CD4-positive, alpha-beta memory T cell (primary cell): ENCODE measurements around the gene EMID1. TPM values are rescaled to one million over a fixed set of nuclear protein-coding genes. Genes with fewer than 3 reads are reported as not detected.

Experiments
- CTCF ChIA-PET: fragments of 350-600 bp; sonication (Branson Sonifier 250); formaldehyde crosslinking; loops from one replicate; lab custom pipeline; 2021; ENCODE audit warnings: inconsistent platforms; ENCODE audit not compliant: partially characterized antibody; lab: Charles Lee
- POLR2A ChIA-PET: fragments of 350-600 bp; sonication (Branson Sonifier 250); formaldehyde crosslinking; loops from one replicate; lab custom pipeline; 2021; ENCODE audit not compliant: partially characterized antibody; lab: Charles Lee
- DNase-seq, 5 donors: peaks; one replicate each; pipeline versions ENCODE4 v3.0.0 to v3.0.0-alpha.2; 2020 to 2022; ENCODE audit warnings: mixed read lengths in 1 of 5
- H3K27ac ChIP-seq: one replicate; pipeline ENCODE4 v1.7.0; 2013; ENCODE audit warnings: low read depth, low read length
- H3K27me3 ChIP-seq: 2 replicates; pipeline ENCODE4 v1.7.0; 2013; ENCODE audit warnings: mild to moderate bottlenecking, low read length, moderate library complexity; ENCODE audit not compliant: insufficient read depth
- H3K36me3 ChIP-seq: 2 replicates; pipeline ENCODE4 v1.7.0; 2013; ENCODE audit warnings: mild to moderate bottlenecking, low read length, moderate library complexity; ENCODE audit not compliant: insufficient read depth
- H3K4me1 ChIP-seq: 2 replicates; pipeline ENCODE4 v1.7.0; 2013; ENCODE audit warnings: mild to moderate bottlenecking, low read length, moderate library complexity; ENCODE audit not compliant: insufficient read depth
- H3K4me3 ChIP-seq, 2 donors: one replicate each; pipeline ENCODE4 v1.7.0; 2013; ENCODE audit warnings: low read length in 2 of 2, mild to moderate bottlenecking in 1 of 2
- H3K9me3 ChIP-seq, 2 donors: one replicate each; pipeline ENCODE4 v1.7.0; 2013; ENCODE audit warnings: low read length in 2 of 2, control low read depth in 1 of 2; ENCODE audit not compliant: control insufficient read depth in 1 of 2
- H3K27ac Mint-ChIP-seq, 7 donors: one replicate each; pipeline ENCODE4 v1.8.0; 2020 to 2021; ENCODE audit warnings: mixed read lengths in 7 of 7, mild to moderate bottlenecking in 6 of 7, inconsistent platforms in 3 of 7, moderate library complexity in 3 of 7
- H3K27me3 Mint-ChIP-seq, 2 donors: one replicate each; pipeline ENCODE4 v1.8.0; 2020 to 2021; ENCODE audit warnings: mixed read lengths in 2 of 2
- H3K36me3 Mint-ChIP-seq, 2 donors: one replicate each; pipeline ENCODE4 v1.8.0; 2020 to 2021; ENCODE audit warnings: mixed read lengths in 2 of 2, inconsistent platforms in 1 of 2, mild to moderate bottlenecking in 1 of 2
- H3K4me1 Mint-ChIP-seq, 4 donors: one replicate each; pipeline ENCODE4 v1.8.0; 2020 to 2021; ENCODE audit warnings: mixed read lengths in 4 of 4, mild to moderate bottlenecking in 1 of 4
- H3K4me3 Mint-ChIP-seq, 8 donors: one replicate each; pipeline ENCODE4 v1.8.0; 2020 to 2021; ENCODE audit warnings: mixed read lengths in 8 of 8, mild to moderate bottlenecking in 7 of 8, moderate library complexity in 6 of 8, inconsistent platforms in 3 of 8
- H3K9me3 Mint-ChIP-seq, 8 donors: one replicate each; pipeline ENCODE4 v1.8.0; 2020 to 2021; ENCODE audit warnings: mixed read lengths in 8 of 8, mild to moderate bottlenecking in 5 of 8, inconsistent platforms in 3 of 8, moderate library complexity in 1 of 8
- intact Hi-C: fragments of 100-400 bp; cut with micrococcal nuclease; formaldehyde crosslinking; loops from one replicate; pipeline ENCODE4 v1.15.1; 2023
- polyA plus RNA-seq, 2 donors: library from polyadenylated mRNA; unstranded; fragments of 300-500 nt; fragmentation: Illumina TruSeq; gene quantifications; one replicate each; pipeline ENCODE4 v1.2.3, GENCODE V29; 2021
- total RNA-seq, 2 experiments: library from RNA; stranded (reverse); gene quantifications; one replicate each; pipeline ENCODE4 v1.2.3, GENCODE V29; 2021

The EMID1 gene
- total and polyA plus RNA-seq, 4 experiments from 2014 or later, result 0.11 TPM; not detected in 3

DNA sequence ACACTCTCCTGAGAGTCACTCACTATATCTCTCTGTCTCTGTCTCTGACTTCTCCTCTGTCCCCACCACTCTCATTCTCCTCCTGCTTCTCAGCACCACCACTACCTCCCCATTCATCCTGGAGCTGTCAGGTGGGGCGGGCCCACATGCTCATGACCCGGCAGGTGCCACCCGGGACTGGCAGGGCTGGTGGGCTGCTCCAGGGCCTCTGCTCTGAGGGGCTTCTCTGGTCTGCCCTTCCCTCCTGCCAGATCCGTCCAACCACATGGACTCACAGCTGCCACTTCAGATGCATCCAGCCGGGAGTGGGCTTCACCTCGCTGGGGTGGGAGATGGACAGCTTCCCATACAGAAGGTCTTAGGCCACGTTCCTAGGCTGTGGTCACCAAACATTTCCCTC, 4.8 kb upstream of the EMID1 start:
- no peaks in the 10 kb centered on the region for H3K9me3 ChIP-seq
- intact Hi-C loops, result no loop called here
- no peak overlapping the region for H3K4me3 ChIP-seq
- H3K27me3 ChIP-seq, result no peaks in the 10 kb centered on the region
- Mint-ChIP-seq H3K4me1 (peaks cover 12 to 22% (median 16%) of the 10 kb centered on the region in 4 donors), H3K9me3 (no peaks in the 10 kb centered on the region), H3K36me3 (no peaks in the 10 kb centered on the region), H3K27me3 (peaks cover 7 to 23% of the 10 kb centered on the region in 2 donors), H3K4me3 (no peak overlapping the region), H3K27ac (peak overlapping the region in 2 of 7 donors; percentile 19 to 57)
- POLR2A ChIA-PET, result no interaction called here
- H3K4me1 ChIP-seq, result peaks cover 17% of the 10 kb centered on the region
- DNase-seq, result no peak
- CTCF ChIA-PET, result interaction anchor here (0.8 to 4.1 kb wide), 2 partner anchors 10 to 44 kb away, joined by 3 to 28 read pairs; no protein-coding TSS in a partner anchor
- H3K36me3 ChIP-seq, result no peaks in the 10 kb centered on the region
- H3K27ac ChIP-seq, result no peak overlapping the region

DNA sequence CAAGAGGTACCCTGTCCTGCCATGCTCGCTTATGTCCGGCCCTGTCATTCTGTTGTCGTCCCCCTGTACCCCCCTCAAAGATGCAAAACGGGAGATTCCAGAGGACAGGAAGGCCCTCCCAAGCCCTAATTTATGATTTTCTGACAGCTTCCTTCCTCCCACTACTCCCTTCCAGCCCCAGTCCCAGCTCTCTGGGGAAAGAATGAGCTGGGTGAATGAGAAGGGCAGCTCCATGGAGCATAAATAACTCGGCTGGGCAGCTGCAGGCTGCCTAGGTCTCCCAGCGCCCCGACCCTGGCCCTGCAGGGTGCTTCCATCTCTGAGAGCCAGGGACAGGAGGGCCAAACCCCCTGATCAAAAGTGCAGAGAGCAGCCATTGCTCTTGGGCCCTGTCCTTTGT, 3.9 kb upstream of the EMID1 start:
- H3K4me3 Mint-ChIP-seq, result peak overlapping the region in 1 of 8 donors; percentile 52
- intact Hi-C loops, result no loop called here
- no peaks in the 10 kb centered on the region for H3K36me3 ChIP-seq
- no peak overlapping the region for H3K4me3 ChIP-seq
- no peak overlapping the region for H3K27ac ChIP-seq
- peak overlapping the region in 1 of 7 donors; percentile 71 for H3K27ac Mint-ChIP-seq
- H3K9me3 ChIP-seq, result no peaks in the 10 kb centered on the region
- no peaks in the 10 kb centered on the region for H3K9me3 Mint-ChIP-seq
- peaks cover 17% of the 10 kb centered on the region for H3K4me1 ChIP-seq
- H3K27me3 Mint-ChIP-seq, result peaks cover 8 to 25% of the 10 kb centered on the region in 2 donors
- peaks cover 12 to 27% (median 17%) of the 10 kb centered on the region in 4 donors for H3K4me1 Mint-ChIP-seq
- CTCF ChIA-PET, result interaction anchor here (0.8 to 4.1 kb wide), 3 partner anchors 8 to 43 kb away, joined by 3 to 28 read pairs (median 3); no protein-coding TSS in a partner anchor
- DNase-seq, result no peak
- no peaks in the 10 kb centered on the region for H3K27me3 ChIP-seq
- no peaks in the 10 kb centered on the region for H3K36me3 Mint-ChIP-seq
- POLR2A ChIA-PET, result interaction anchor here (1.1 kb wide), 1 partner anchor 66 kb away, joined by 3 read pairs; no protein-coding TSS in a partner anchor

DNA sequence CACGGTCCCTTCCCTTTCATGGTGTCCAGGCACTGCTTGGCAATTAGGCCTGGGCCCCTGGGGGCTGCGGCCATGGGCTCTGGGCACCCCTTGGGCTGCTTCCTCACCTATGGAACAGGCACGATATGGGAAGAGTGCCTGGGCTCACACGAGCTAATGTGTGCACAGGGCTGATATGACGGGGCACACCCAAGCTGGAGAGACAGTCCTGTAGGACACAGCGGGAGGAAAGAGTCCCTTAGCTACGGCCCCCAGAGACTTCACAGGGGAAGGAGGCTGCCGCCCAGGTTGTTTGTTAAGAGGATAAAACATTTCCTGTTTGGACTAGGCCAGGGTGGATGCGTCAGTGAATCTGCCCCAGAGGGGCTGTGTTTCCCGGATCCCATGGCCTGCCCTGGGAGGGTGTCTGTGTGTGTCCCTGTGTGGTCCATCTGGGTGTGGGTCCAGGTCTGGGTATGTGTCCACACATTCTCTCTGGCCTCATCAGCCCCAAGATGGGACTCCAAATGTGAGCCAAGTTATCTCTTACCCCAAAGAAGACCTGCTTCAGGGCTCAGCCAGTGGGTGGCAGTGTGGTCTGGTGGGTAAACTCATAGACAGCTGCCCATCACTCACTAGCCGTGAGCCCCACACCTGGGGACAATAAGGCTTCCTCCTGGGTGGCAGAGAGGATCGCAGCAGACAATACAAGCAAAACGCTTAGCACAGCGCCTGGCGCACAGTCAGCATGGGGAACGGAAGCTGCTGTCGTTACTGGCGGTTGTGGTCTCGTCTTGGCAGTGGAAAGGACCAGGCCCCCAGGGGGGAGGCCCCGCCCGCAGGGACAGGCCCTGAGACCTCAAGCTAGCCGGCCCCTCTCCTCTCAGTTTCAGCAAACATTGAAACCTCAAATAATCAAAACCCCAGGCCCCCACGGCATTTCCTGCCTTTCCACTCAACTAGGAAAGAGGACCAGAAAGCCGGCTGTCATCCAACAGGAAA, 3.2 kb upstream of the EMID1 start:
- ChIA-PET CTCF (interaction anchor here (0.5 to 4.1 kb wide), 5 partner anchors 8 to 377 kb away, joined by 3 to 28 read pairs (median 3); no protein-coding TSS in a partner anchor), POLR2A (interaction anchor here (0.9 to 1.3 kb wide), 5 partner anchors 11 to 402 kb away, joined by 3 to 5 read pairs (median 3); partner anchors contain the start of genes RHBDD3 and XBP1)
- peaks cover 12 to 27% (median 17%) of the 10 kb centered on the region in 4 donors for H3K4me1 Mint-ChIP-seq
- no peaks in the 10 kb centered on the region for H3K36me3 Mint-ChIP-seq
- DNase-seq, result peak in 4 of 5 donors; percentile 9 to 55 (median 22)
- no peaks in the 10 kb centered on the region for H3K27me3 ChIP-seq
- H3K4me3 ChIP-seq, result no peak overlapping the region
- intact Hi-C loops, result no loop called here
- H3K9me3 Mint-ChIP-seq, result no peaks in the 10 kb centered on the region
- H3K4me3 Mint-ChIP-seq, result peak overlapping the region; percentile 20 to 74 (median 43)
- H3K4me1 ChIP-seq, result peaks cover 17% of the 10 kb centered on the region
- H3K36me3 ChIP-seq, result no peaks in the 10 kb centered on the region
- peak overlapping the region in 6 of 7 donors; percentile 71 to 95 (median 76) for H3K27ac Mint-ChIP-seq
- H3K27me3 Mint-ChIP-seq, result peaks cover 12 to 29% of the 10 kb centered on the region in 2 donors
- H3K9me3 ChIP-seq, result no peaks in the 10 kb centered on the region
- no peak overlapping the region for H3K27ac ChIP-seq

DNA sequence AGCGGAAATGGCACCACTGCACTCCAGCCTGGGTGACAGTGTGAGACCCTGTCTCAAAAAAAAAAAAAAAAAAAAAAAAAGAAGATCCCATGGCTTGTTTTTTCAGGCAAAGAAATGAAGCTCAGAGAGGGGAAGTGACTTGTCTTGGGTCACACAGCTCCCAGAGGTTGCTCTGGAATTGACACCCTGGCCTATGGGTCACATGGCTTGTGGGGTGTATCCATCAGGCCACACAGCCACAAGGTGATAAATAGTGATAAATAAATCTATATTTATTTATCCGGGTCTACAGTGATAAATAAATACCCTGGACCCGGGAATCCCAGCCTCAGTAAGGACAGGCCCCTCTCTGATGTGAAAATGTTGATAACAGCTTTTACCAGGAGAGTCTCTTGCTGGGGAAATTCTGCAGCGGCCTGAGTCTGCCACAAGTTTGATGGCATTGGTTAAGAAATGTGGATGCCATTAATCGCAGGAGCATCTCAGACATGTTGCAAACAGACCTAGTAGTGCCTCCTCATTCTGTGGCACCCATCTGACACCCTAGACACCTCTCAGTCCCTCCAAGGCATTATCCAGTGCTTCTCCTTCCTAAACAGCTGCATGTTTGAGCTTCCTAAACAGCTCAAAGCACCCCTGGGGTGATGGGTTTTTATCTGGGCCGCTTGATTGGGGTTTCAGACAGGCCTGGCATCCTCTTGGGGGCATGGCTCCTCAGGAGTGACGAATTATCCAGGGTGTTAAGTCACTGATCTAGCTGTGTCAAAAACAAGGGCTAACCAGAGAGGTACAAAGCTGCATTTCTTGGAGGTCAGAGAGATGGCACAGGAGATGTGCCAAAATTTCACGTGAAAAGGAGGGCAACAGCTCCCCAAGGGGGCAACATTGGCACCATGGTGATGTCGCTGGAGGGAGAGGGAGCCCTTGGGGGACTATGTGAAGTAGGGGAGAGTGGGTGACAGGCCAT, 1.9 kb upstream of the EMID1 start:
- H3K9me3 Mint-ChIP-seq, result no peaks in the 10 kb centered on the region
- no peaks in the 10 kb centered on the region for H3K36me3 ChIP-seq
- no peaks in the 10 kb centered on the region for H3K9me3 ChIP-seq
- no peak overlapping the region for H3K4me3 ChIP-seq
- peaks cover 12 to 32% of the 10 kb centered on the region in 2 donors for H3K27me3 Mint-ChIP-seq
- H3K4me3 Mint-ChIP-seq, result peak overlapping the region in 3 of 8 donors; percentile 1 to 70 (median 60)
- no peaks in the 10 kb centered on the region for H3K27me3 ChIP-seq
- H3K27ac Mint-ChIP-seq, result peak overlapping the region in 4 of 7 donors; percentile 9 to 77 (median 58)
- peaks cover 17% of the 10 kb centered on the region for H3K4me1 ChIP-seq
- POLR2A ChIA-PET, result interaction anchor here (0.9 to 1.3 kb wide), 4 partner anchors 10 to 404 kb away, joined by 3 to 5 read pairs (median 4); partner anchors contain the start of genes RHBDD3 and XBP1
- DNase-seq, result no peak
- intact Hi-C loops, result no loop called here
- H3K27ac ChIP-seq, result no peak overlapping the region
- peaks cover 12 to 27% (median 17%) of the 10 kb centered on the region in 4 donors for H3K4me1 Mint-ChIP-seq
- no peaks in the 10 kb centered on the region for H3K36me3 Mint-ChIP-seq
- CTCF ChIA-PET, result interaction anchor here (0.5 to 4.1 kb wide), 3 partner anchors 21 to 41 kb away, joined by 3 to 28 read pairs (median 3); no protein-coding TSS in a partner anchor

DNA sequence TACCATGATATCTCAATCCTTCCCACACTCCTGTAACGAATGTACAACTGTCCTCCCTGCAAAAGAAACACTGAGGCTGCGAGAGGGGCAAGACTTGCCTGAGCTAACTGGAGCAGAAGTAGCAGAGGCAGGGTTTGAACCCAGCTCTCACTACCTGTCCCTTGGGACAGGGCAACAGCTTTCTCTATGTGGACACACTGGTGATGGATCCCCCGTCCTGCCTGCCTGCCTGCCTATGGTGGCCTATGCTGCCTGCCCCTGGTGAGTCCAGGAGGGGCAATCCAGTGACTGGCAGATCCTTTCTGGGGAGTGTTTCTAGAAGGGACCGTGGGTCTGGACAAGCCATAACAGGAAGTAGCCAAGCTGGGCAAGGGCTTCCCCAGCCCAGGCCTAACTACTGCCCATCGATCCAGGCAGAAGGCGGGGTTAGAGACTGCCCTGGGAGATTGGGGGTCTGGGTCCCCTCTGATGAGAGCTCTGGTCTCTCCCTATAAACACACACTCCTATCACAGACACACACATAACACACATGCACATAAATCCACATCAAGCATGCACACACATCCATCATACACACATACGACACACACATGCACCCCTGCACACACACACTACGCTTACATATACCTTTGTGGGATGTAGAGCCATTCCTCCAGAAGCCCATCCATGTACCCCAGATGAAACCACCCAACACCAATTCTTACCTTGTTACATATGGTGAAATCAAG, 1.1 kb upstream of the EMID1 start:
- no peaks in the 10 kb centered on the region for H3K27me3 ChIP-seq
- no peak for DNase-seq
- H3K36me3 ChIP-seq, result no peaks in the 10 kb centered on the region
- no peak overlapping the region for H3K27ac ChIP-seq
- Mint-ChIP-seq H3K4me1 (peaks cover 12 to 27% (median 17%) of the 10 kb centered on the region in 4 donors), H3K9me3 (no peaks in the 10 kb centered on the region), H3K27ac (peak overlapping the region in 1 of 7 donors; percentile 9), H3K4me3 (peak overlapping the region in 6 of 8 donors; percentile 0 to 66 (median 20)), H3K27me3 (peaks cover 12 to 32% of the 10 kb centered on the region in 2 donors), H3K36me3 (no peaks in the 10 kb centered on the region)
- no peak overlapping the region for H3K4me3 ChIP-seq
- POLR2A ChIA-PET, result no interaction called here
- intact Hi-C loops, result no loop called here
- H3K4me1 ChIP-seq, result peaks cover 17% of the 10 kb centered on the region
- H3K9me3 ChIP-seq, result no peaks in the 10 kb centered on the region
- CTCF ChIA-PET, result no interaction called here

DNA sequence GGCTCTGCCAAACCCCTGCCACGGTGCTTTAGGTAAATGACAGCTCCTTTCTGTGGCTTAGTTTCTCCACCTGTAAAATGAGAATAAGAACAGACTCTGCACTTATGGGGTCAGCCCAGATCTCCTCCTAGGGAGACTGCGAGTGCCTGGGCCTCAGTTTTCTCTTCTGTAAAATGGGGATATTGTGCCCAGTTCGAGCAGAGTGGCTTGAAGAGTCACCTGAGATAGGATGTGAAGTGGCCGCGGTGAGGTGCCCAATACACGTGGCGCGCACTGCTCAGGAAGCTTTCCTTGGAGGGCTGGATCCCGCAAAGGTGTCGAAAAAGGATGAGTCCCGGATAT, 473 bp upstream of the EMID1 start:
- Histone ChIP-seq H3K4me3 (no peak overlapping the region), H3K27ac (no peak overlapping the region), H3K27me3 (no peaks in the 10 kb centered on the region), H3K36me3 (no peaks in the 10 kb centered on the region), H3K4me1 (peaks cover 17% of the 10 kb centered on the region), H3K9me3 (no peaks in the 10 kb centered on the region)
- Mint-ChIP-seq H3K36me3 (no peaks in the 10 kb centered on the region), H3K27ac (peak overlapping the region in 1 of 7 donors; percentile 45), H3K9me3 (no peaks in the 10 kb centered on the region), H3K4me1 (peaks cover 12 to 27% (median 17%) of the 10 kb centered on the region in 4 donors), H3K4me3 (peak overlapping the region; percentile 9 to 80 (median 55)), H3K27me3 (peaks cover 12 to 29% of the 10 kb centered on the region in 2 donors)
- CTCF ChIA-PET, result no interaction called here
- POLR2A ChIA-PET, result no interaction called here
- intact Hi-C loops, result no loop called here
- no peak for DNase-seq
